Uterus (tissue), 2 donors: ENCODE data around the gene MTHFSD.

Source experiments
- POLR2A ChIP-seq, 2 donors: fragments of 450-650 bp; IDR thresholded peaks; one replicate each; pipeline ENCODE4 v1.6.1; 2016; ENCODE audit warnings: antibody characterized with exemption in 2 of 2, mild to moderate bottlenecking in 1 of 2, moderate library complexity in 1 of 2
- TF ChIP-seq, protein P1 (sequence below), 4 experiments: fragments of 200-600 bp in 2 of 4; fragments of 450-650 bp in 2 of 4; sonication (generic) in 2 of 4; IDR thresholded peaks; one replicate each; pipeline ENCODE4 v1.5.1; 2016 to 2019; ENCODE audit warnings: antibody characterized with exemption in 4 of 4, mild to moderate bottlenecking in 2 of 4, moderate library complexity in 1 of 4

DNA sequence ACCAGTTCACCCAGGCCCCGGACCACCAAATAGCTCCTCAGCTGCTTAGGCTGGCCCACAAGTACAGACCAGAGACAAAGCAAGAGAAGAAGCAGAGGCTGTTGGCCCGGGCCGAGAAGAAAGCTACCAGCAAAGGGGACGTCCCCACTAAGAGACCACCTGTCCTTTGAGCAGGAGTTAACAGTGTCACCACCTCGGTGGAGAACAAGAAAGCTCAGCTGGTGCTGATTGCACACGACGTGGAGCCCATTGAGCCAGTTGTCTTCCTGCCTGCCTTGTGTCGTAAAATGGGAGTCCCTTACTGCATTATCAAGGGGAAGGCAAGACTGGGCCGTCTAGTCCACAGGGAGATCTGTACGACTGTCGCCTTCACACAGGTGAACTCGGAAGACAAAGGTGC is 29.3 kb downstream of the MTHFSD start:
- TF ChIP-seq POLR2A (IDR thresholded peaks at IDR 0.05) = no peak
- TF ChIP-seq, protein P1, sequence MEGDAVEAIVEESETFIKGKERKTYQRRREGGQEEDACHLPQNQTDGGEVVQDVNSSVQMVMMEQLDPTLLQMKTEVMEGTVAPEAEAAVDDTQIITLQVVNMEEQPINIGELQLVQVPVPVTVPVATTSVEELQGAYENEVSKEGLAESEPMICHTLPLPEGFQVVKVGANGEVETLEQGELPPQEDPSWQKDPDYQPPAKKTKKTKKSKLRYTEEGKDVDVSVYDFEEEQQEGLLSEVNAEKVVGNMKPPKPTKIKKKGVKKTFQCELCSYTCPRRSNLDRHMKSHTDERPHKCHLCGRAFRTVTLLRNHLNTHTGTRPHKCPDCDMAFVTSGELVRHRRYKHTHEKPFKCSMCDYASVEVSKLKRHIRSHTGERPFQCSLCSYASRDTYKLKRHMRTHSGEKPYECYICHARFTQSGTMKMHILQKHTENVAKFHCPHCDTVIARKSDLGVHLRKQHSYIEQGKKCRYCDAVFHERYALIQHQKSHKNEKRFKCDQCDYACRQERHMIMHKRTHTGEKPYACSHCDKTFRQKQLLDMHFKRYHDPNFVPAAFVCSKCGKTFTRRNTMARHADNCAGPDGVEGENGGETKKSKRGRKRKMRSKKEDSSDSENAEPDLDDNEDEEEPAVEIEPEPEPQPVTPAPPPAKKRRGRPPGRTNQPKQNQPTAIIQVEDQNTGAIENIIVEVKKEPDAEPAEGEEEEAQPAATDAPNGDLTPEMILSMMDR (IDR thresholded peaks at IDR 0.05) = no peak
